K562 (cell line): ENCODE measurements around the gene KIF3B. TPM values are rescaled to one million over a fixed set of nuclear protein-coding genes. Genes with fewer than 3 reads are reported as not detected.
A peak's percentile ranks its signal among the peaks of the same experiment; 100 is the strongest.

Source experiments
- ASH1L ChIP-seq: fragments of 450-650 bp; IDR thresholded peaks from 2 replicates; pipeline ENCODE4 v1.6.1; 2018; ENCODE audit warnings: borderline replicate concordance, mild to moderate bottlenecking, low read depth; ENCODE audit not compliant: partially characterized antibody
- BACH1 ChIP-seq: fragments of 200-800 bp; sonication (Bioruptor generic); IDR thresholded peaks from 2 replicates; pipeline ENCODE4 v1.6.1; 2016; ENCODE audit warnings: missing genetic modification characterization, missing compliant biosample characterization
- ESRRA ChIP-seq: fragments of 450-650 bp; IDR thresholded peaks from 2 replicates; pipeline ENCODE4 v1.6.1; 2014; ENCODE audit warnings: low read depth, mild to moderate bottlenecking, moderate library complexity, borderline replicate concordance
- FOSL1 ChIP-seq: fragments of 200-800 bp; sonication (Bioruptor generic); conservative IDR thresholded peaks from 2 replicates; pipeline ENCODE4 v1.6.1; 2016; ENCODE audit warnings: missing genetic modification characterization, missing compliant biosample characterization
- GABPB2 ChIP-seq: fragments of 250-450 bp; sonication (Bioruptor Pico); conservative IDR thresholded peaks from 2 replicates; pipeline ENCODE4 v1.5.1; 2021; ENCODE audit warnings: mild to moderate bottlenecking
- MCM2 ChIP-seq: fragments of 450-650 bp; IDR thresholded peaks from 2 replicates; pipeline ENCODE4 v1.6.1; 2017; ENCODE audit warnings: low read depth, mild to moderate bottlenecking
- MTA1 ChIP-seq: fragments of 450-650 bp; IDR thresholded peaks from 2 replicates; pipeline ENCODE4 v1.6.1; 2017; ENCODE audit warnings: borderline replicate concordance
- PKNOX1 ChIP-seq: fragments of 450-650 bp; IDR thresholded peaks from 2 replicates; pipeline ENCODE4 v1.6.1; 2016
- RAD21 ChIP-seq, 2 experiments: fragments of 250-450 bp in 1 of 2; fragments of 450-650 bp in 1 of 2; sonication (Bioruptor Pico) in 1 of 2; formaldehyde crosslinking in 1 of 2; IDR thresholded peaks in 1 of 2; conservative IDR thresholded peaks in 1 of 2; 2 replicates each; pipeline versions ENCODE4 v1.4.0 to v1.8.0; 2020 to 2022; ENCODE audit warnings: mild to moderate bottlenecking in 2 of 2, moderate library complexity in 1 of 2
- RCOR1 ChIP-seq, 2 experiments: IDR thresholded peaks; 2 replicates each; pipeline ENCODE4 v1.6.1; 2012; ENCODE audit warnings: low read depth in 2 of 2, low read length in 2 of 2, borderline replicate concordance in 1 of 2, improper control_type of control experiment in 1 of 2
- RNF219 ChIP-seq: fragments of 250-450 bp; sonication (Bioruptor Pico); IDR thresholded peaks from 2 replicates; pipeline ENCODE4 v1.5.0; 2022; ENCODE audit warnings: mild to moderate bottlenecking
- SOX6 ChIP-seq: fragments of 450-650 bp; IDR thresholded peaks from 2 replicates; pipeline ENCODE4 v1.6.1; 2014; ENCODE audit warnings: mild to moderate bottlenecking
- SREBF1 ChIP-seq: fragments of 150-350 bp; IDR thresholded peaks from 2 replicates; pipeline ENCODE4 v1.6.1; 2014; ENCODE audit warnings: antibody characterized with exemption, low read depth, low read length, borderline replicate concordance
- TAF7 ChIP-seq: fragments of 450-650 bp; IDR thresholded peaks from 2 replicates; pipeline ENCODE4 v1.6.1; 2016; ENCODE audit warnings: missing genetic modification characterization, missing compliant biosample characterization
- TAF9B ChIP-seq: fragments of 450-650 bp; IDR thresholded peaks from 2 replicates; pipeline ENCODE4 v1.6.1; 2018; ENCODE audit warnings: mild to moderate bottlenecking; ENCODE audit not compliant: partially characterized antibody
- TEAD4 ChIP-seq, 2 experiments: sonication (generic) in 1 of 2; formaldehyde crosslinking in 1 of 2; IDR thresholded peaks; 2 replicates each; pipeline versions ENCODE4 v1.6.1 to v1.8.0; 2012 to 2022; ENCODE audit warnings: borderline replicate concordance in 1 of 2, inconsistent platforms in 1 of 2, low read length in 1 of 2, mild to moderate bottlenecking in 1 of 2, missing genetic modification reagents in 1 of 2
- U2AF2 ChIP-seq: fragments of 200-400 bp; formaldehyde crosslinking; optimal IDR thresholded peaks from 2 replicates; pipeline ENCODE3; 2017; ENCODE audit warnings: low read depth, mild to moderate bottlenecking, low read length
- USF1 ChIP-seq: sonication (generic); formaldehyde crosslinking; IDR thresholded peaks from 2 replicates; pipeline ENCODE4 v1.9.0; 2022; ENCODE audit warnings: mild to moderate bottlenecking, missing genetic modification reagents
- ZBTB17 ChIP-seq: fragments of 450-650 bp; formaldehyde crosslinking; IDR thresholded peaks from 2 replicates; pipeline ENCODE4 v1.4.0; 2020; ENCODE audit warnings: mild to moderate bottlenecking
- ZBTB2 ChIP-seq: fragments of 450-650 bp; IDR thresholded peaks from 2 replicates; pipeline ENCODE4 v1.6.1; 2016; ENCODE audit warnings: antibody characterized with exemption
- ZNF589 ChIP-seq: fragments of 200-800 bp; sonication (Bioruptor generic); IDR thresholded peaks from 2 replicates; pipeline ENCODE4 v1.6.1; 2016; ENCODE audit warnings: low read depth, missing genetic modification characterization, missing compliant biosample characterization
- ZNF77 ChIP-seq: fragments of 250-450 bp; sonication (Bioruptor Pico); IDR thresholded peaks from 2 replicates; pipeline ENCODE4 v1.5.0; 2020
- ZNF79 ChIP-seq: fragments of 250-450 bp; sonication (Bioruptor Pico); IDR thresholded peaks from 2 replicates; pipeline ENCODE4 v1.4.0; 2020; ENCODE audit warnings: low read depth, mild to moderate bottlenecking, moderate library complexity
- polyA plus RNA-seq, 8 experiments: library from polyadenylated mRNA; depleted of rRNA in 4 of 8; stranded (reverse) in 5 of 8; unstranded in 3 of 8; fragments of >200 nt; fragmentation: Nextera tagmentation in 2 of 8; fragmentation: Illumina TruSeq in 1 of 8; extraction: Ambion mirVana in 2 of 8; extraction: Trizol in 1 of 8; gene quantifications; 2 replicates each; pipeline versions ENCODE4 v1.2.1 to v1.2.3, GENCODE V29; 2011 to 2014; ENCODE audit warnings: inconsistent platforms in 1 of 8, missing spikeins in 1 of 8
- total RNA-seq, 7 experiments: library from RNA; depleted of rRNA in 6 of 7; stranded (reverse); fragments of >200 nt in 6 of 7; fragmentation: Illumina TruSeq in 2 of 7; extraction: Trizol in 2 of 7; gene quantifications; 2 replicates each; pipeline versions ENCODE4 v1.2.1 to v1.2.3, GENCODE V29; 2011 to 2021; ENCODE audit warnings: low replicate concordance in 1 of 7

The KIF3B gene
- total and polyA plus RNA-seq, 9 of the 15 experiments (the other 6 are each of a cell fraction or from before 2014, with no cell fraction given): 2.9 to 12.3 (median 8.6) TPM

- TF ChIP-seq ASH1L (no peak), ZBTB17 (CRISPR knock-in tag) (no peak; the same call in 1 of the 2 replicates), RNF219 (CRISPR knock-in tag) (no peak), RAD21 (CRISPR knock-in tag; conservative IDR thresholded peaks at IDR 0.05 in 1 of 2, IDR thresholded peaks at IDR 0.05 in 1 of 2) (no peak), U2AF2 (no peak), TAF7 (peak; percentile 98), ZNF79 (CRISPR knock-in tag) (no peak), ZNF77 (no peak), ZNF589 (CRISPR knock-in tag) (no peak; the same call in 1 of the 2 replicates), ZBTB2 (peak; percentile 87), TEAD4 (IDR thresholded peaks at IDR 0.05; ENCODE audit: low read length) (peak; percentile 46; the same call in 1 of the 2 replicates), TEAD4 (CRISPR knock-in tag; IDR thresholded peaks at IDR 0.05; ENCODE audit: borderline replicate concordance) (0 out of 2 replicates have a peak, but pooled peaks have one; percentile 28), SREBF1 (no peak; the same call in 1 of the 2 replicates), USF1 (CRISPR knock-in tag) (peak; percentile 47; the same call in 1 of the 2 replicates), RCOR1 (IDR thresholded peaks at IDR 0.05; ENCODE audit: borderline replicate concordance in 1 of 2, low read depth in 2 of 2, low read length in 2 of 2) (0 out of 4 replicates have a peak, but pooled peaks of 1 of the 2 experiments have one; percentile 5), ESRRA (peak; percentile 49; the same call in 1 of the 2 replicates), SOX6 (no peak), MTA1 (peak; percentile 79), GABPB2 (no peak), PKNOX1 (no peak), TAF9B (peak; percentile 89), BACH1 (tag) (no peak), MCM2 (no peak), FOSL1 (peak; percentile 54; the same call in 1 of the 2 replicates)
These were observed 80.6 kb downstream of the KIF3B start, which contains the start of gene ASXL1 (continued) for GRCh38 chr20:32357869-32358631.
